Sigmoid colon (tissue), 7 donors: Measurements from ENCODE around the gene CNPY4. TPM values are rescaled to one million over a fixed set of nuclear protein-coding genes. Genes with fewer than 3 reads are reported as not detected.

Experiments used
- DNase-seq: peaks from one replicate; pipeline ENCODE4 v3.0.0-alpha.2; 2019
- H3K27ac ChIP-seq, 4 donors: fragments of 200-600 bp; sonication (generic); one replicate each; pipeline ENCODE4 v1.5.1; 2016 to 2019; ENCODE audit warnings: mild to moderate bottlenecking in 1 of 4
- H3K27me3 ChIP-seq, 3 donors: fragments of 200-600 bp; sonication (generic); one replicate each; pipeline ENCODE4 v1.5.1; 2019; ENCODE audit warnings: mild to moderate bottlenecking in 1 of 3
- H3K36me3 ChIP-seq, 4 donors: fragments of 200-600 bp; sonication (generic); one replicate each; pipeline ENCODE4 v1.5.1; 2016 to 2019
- H3K4me1 ChIP-seq, 4 donors: fragments of 200-600 bp; sonication (generic); one replicate each; pipeline ENCODE4 v1.5.1; 2017 to 2019
- H3K4me3 ChIP-seq, 4 donors: fragments of 200-600 bp; sonication (generic); one replicate each; pipeline ENCODE4 v1.5.1; 2017 to 2019; ENCODE audit warnings: mild to moderate bottlenecking in 2 of 4, moderate library complexity in 1 of 4
- H3K9me3 ChIP-seq, 4 donors: fragments of 200-600 bp in 3 of 4; sonication (generic) in 3 of 4; one replicate each; pipeline versions ENCODE4 v1.5.1 to v1.6.1; 2013 to 2019
- CTCF ChIP-seq, 4 experiments: fragments of 450-650 bp in 3 of 4; fragments of 200-600 bp in 1 of 4; IDR thresholded peaks; one replicate each; pipeline ENCODE4 v1.5.1; 2016 to 2019; ENCODE audit warnings: antibody characterized with exemption in 4 of 4, mild to moderate bottlenecking in 3 of 4, moderate library complexity in 2 of 4
- EP300 ChIP-seq, 4 donors: sonication (generic); formaldehyde crosslinking; IDR thresholded peaks; one replicate each; pipeline ENCODE4 v1.6.1; 2017; ENCODE audit warnings: antibody characterized with exemption in 4 of 4
- POLR2A ChIP-seq, 2 donors: fragments of 450-650 bp; IDR thresholded peaks; one replicate each; pipeline ENCODE4 v1.6.1; 2016; ENCODE audit warnings: antibody characterized with exemption in 2 of 2, mild to moderate bottlenecking in 2 of 2, moderate library complexity in 2 of 2
- POLR2AphosphoS5 ChIP-seq, 4 donors: sonication (generic); formaldehyde crosslinking; IDR thresholded peaks; one replicate each; pipeline ENCODE4 v1.6.1; 2017; ENCODE audit warnings: antibody characterized with exemption in 4 of 4
- WGBS, 2 donors: extraction: QIAGEN DNeasy Blood & Tissue Kit; methylation state at CpG; one replicate each; pipeline ENCODE4 v1.1.7; 2013; 5-methylcytosine and 5-hydroxymethylcytosine counted together
- intact Hi-C: fragments of 100-400 bp; cut with DNase I; formaldehyde crosslinking; loops from one replicate; pipeline ENCODE4 v1.15.1; 2023
- polyA plus RNA-seq, 3 donors: library from polyadenylated mRNA; stranded (reverse); fragments of 200-250 nt; gene quantifications; one replicate each; pipeline ENCODE4 v1.2.3, GENCODE V29; 2013
- total RNA-seq, 4 donors: library from RNA; depleted of rRNA; stranded (reverse); fragments of >200 nt; gene quantifications; one replicate each; pipeline ENCODE4 v1.1.0, GENCODE V29; 2016
- donor health status: healthy with polysubstance abuse.
- donor health status: Bipolar disorder and iron deficiency.
- donor health status: healthy.

CNPY4 gene
- total and polyA plus RNA-seq, 7 donors: 4.4 to 26.6 (median 14.2) TPM

- peaks cover 14 to 24% (median 19%) of the 10 kb centered on the region in 4 donors for H3K36me3 ChIP-seq
- intact Hi-C loops: loop anchor here (10.0 kb wide), 1 partner anchor 172 kb away; the partner anchor contains the start of gene TRIM4
- TF ChIP-seq EP300 (IDR thresholded peaks at IDR 0.05): peak; percentile 73 to 94 (median 90)
- TF ChIP-seq CTCF (IDR thresholded peaks at IDR 0.05): no peak
- TF ChIP-seq POLR2A (IDR thresholded peaks at IDR 0.05): no peak
- TF ChIP-seq POLR2AphosphoS5 (IDR thresholded peaks at IDR 0.05): peak; percentile 89 to 99 (median 98)
- H3K27me3 ChIP-seq: no peaks in the 10 kb centered on the region
- H3K4me3 ChIP-seq: no peak overlapping the region
- no peaks in the 10 kb centered on the region for H3K9me3 ChIP-seq
- peak overlapping the region; percentile 86 to 94 (median 88) for H3K27ac ChIP-seq
- no peak for DNase-seq
- WGBS, 2 donors: 79 to 87% methylated on average over 10 of the region's 10 CpGs
- H3K4me1 ChIP-seq: peaks cover 0 to 54% (median 50%) of the 10 kb centered on the region in 4 donors
Measured at GRCh38 chr7:100087055-100087750, 32.2 kb upstream of the CNPY4 start.

- Histone ChIP-seq H3K9me3 (no peaks in the 10 kb centered on the region), H3K4me1 (peaks cover 0 to 51% (median 44%) of the 10 kb centered on the region in 4 donors), H3K27ac (peak overlapping the region; percentile 86 to 94 (median 88)), H3K27me3 (no peaks in the 10 kb centered on the region), H3K36me3 (peaks cover 23 to 33% (median 27%) of the 10 kb centered on the region in 4 donors), H3K4me3 (peak overlapping the region; percentile 54 to 91 (median 71))
- DNase-seq: no peak
- TF ChIP-seq POLR2AphosphoS5 (IDR thresholded peaks at IDR 0.05) (no peak), CTCF (IDR thresholded peaks at IDR 0.05) (no peak), EP300 (IDR thresholded peaks at IDR 0.05) (no peak), POLR2A (IDR thresholded peaks at IDR 0.05) (no peak)
- intact Hi-C loops: loop anchor here (1.0 to 10.0 kb wide), 3 partner anchors 12 to 173 kb away; partner anchors contain the start of genes MBLAC1 and TRIM4
- WGBS, 2 donors: 70 to 80% methylated on average over 11 of the region's 11 CpGs
Measured at GRCh38 chr7:100088095-100088620, 31.3 kb upstream of the CNPY4 start.

DNA sequence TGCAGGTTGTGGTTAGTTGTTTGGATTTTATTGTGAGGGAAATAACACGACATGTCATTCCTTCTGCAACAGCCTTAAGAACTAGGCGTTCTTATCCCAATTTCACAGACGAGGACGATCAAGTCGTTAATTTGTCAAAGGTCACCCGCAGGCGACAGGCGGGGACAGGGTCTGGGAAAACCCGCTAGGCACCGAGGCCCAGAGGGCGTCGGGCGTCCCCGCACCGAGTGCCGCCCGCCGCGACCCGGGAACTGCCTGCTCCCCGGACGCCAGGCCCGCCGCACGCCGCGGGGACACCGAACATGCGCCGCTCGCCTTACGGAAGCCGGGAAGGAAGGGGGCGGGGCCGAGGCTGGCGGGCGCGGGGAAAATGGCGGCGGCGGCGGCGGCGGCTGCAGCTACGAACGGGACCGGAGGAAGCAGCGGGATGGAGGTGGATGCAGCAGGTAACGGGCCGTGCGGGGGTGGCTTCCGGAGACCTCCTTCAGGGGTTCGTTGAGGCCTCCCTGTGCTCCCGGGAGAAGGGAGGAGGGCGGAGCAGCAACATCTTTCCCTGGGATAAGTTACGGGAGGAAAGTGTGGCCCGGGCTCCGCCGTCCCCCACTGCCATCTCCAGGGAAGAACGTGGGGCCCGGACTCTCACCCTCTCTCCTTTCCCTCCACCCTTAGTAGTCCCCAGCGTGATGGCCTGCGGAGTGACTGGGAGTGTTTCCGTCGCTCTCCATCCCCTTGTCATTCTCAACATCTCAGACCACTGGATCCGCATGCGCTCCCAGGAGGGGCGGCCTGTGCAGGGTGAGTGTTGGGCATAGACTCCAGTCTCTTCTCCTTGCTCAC lies 30.6 kb upstream of the CNPY4 start, which contains the start of gene COPS6:
COPS6 (plus strand) TSS at position 349 of the 837 bp plus-strand sequence; CDS start at position 371, 22 bp downstream.
- peak; percentile 91 for DNase-seq
- intact Hi-C loops: loop anchor here (1.0 to 10.0 kb wide), 3 partner anchors 11 to 174 kb away; partner anchors contain the start of genes MBLAC1 and TRIM4
- H3K4me1 ChIP-seq: peaks cover 0 to 57% (median 51%) of the 10 kb centered on the region in 4 donors

More for the DNA sequence above, 30.6 kb upstream of the CNPY4 start, which contains the start of gene COPS6:
- Histone ChIP-seq H3K27me3 (no peaks in the 10 kb centered on the region), H3K36me3 (peaks cover 26 to 40% (median 34%) of the 10 kb centered on the region in 4 donors), H3K4me3 (peak within 1 kb of the TSS; percentile 54 to 91 (median 71)), H3K27ac (peak within 1 kb of the TSS; percentile 86 to 94 (median 88)), H3K9me3 (no peaks in the 10 kb centered on the region)
- 0 to 1% methylated on average over 68 of the region's 68 CpGs for WGBS, 2 donors
- TF ChIP-seq POLR2A (IDR thresholded peaks at IDR 0.05): peak; percentile 48 to 62
- peak; percentile 80 to 93 (median 91) for TF ChIP-seq POLR2AphosphoS5 (IDR thresholded peaks at IDR 0.05)
- no peak for TF ChIP-seq CTCF (IDR thresholded peaks at IDR 0.05)
